GM18861 (cell line): ENCODE results near the gene DNAJC9.
"Not testable (repeated sequence)": the region's sequence is repeated elsewhere in the genome, so short reads cannot be mapped to it uniquely, and the experiment has no call there.

ENCODE experiments used
- ATAC-seq: cut with Tn5 transposase; IDR thresholded peaks from one replicate; pipeline ENCODE4 v1.9.1; 2021; ENCODE audit not compliant: unreplicated experiment

The DNAJC9 gene

GRCh38 chr10:73246646-73247508, at the start of gene DNAJC9:
DNAJC9 (minus strand) TSS chr10:73247255; CDS start chr10:73247189, 66 bp downstream.
- peak; percentile 61 for ATAC-seq

GRCh38 chr10:73293461-73293860, 46.4 kb upstream of the DNAJC9 start:
- no peak for ATAC-seq

GRCh38 chr10:73289958-73290357, 42.9 kb upstream of the DNAJC9 start:
- ATAC-seq = no peak

GRCh38 chr10:73287441-73287840, 40.4 kb upstream of the DNAJC9 start:
- no peak for ATAC-seq

- no peak for ATAC-seq
These were observed 34.0 kb upstream of the DNAJC9 start for GRCh38 chr10:73281097-73281496.

- no peak for ATAC-seq
These were observed 17.4 kb upstream of the DNAJC9 start for GRCh38 chr10:73264423-73264822.

- ATAC-seq = no peak
These were observed 16.8 kb upstream of the DNAJC9 start for GRCh38 chr10:73263693-73264347.

- ATAC-seq = no peak
These were observed 16.0 kb upstream of the DNAJC9 start for GRCh38 chr10:73262880-73263555.

- no peak for ATAC-seq
These were observed 15.2 kb upstream of the DNAJC9 start for GRCh38 chr10:73262105-73262730.

- no peak for ATAC-seq
These were observed 14.4 kb upstream of the DNAJC9 start for GRCh38 chr10:73261362-73261995.

GRCh38 chr10:73258612-73259011, 11.6 kb upstream of the DNAJC9 start:
- not testable (repeated sequence) for ATAC-seq

GRCh38 chr10:73253225-73253555, 6.1 kb upstream of the DNAJC9 start:
- no peak for ATAC-seq

- peak; percentile 74 for ATAC-seq
These were observed 5.6 kb upstream of the DNAJC9 start, which contains the start of gene MRPS16 for GRCh38 chr10:73252445-73253224. MRPS16 (minus strand) TSS chr10:73252644; CDS start chr10:73252482, 162 bp downstream.

- ATAC-seq = no peak
These were observed 4.8 kb upstream of the DNAJC9 start for GRCh38 chr10:73251683-73252444.

- ATAC-seq = no peak
These were observed 1.2 kb upstream of the DNAJC9 start for GRCh38 chr10:73248259-73248724.

GRCh38 chr10:73247509-73248258, 629 bp upstream of the DNAJC9 start:
- no peak for ATAC-seq

GRCh38 chr10:73246322-73246645, 771 bp downstream of the DNAJC9 start:
- no peak for ATAC-seq

GRCh38 chr10:73244866-73245477, 2.1 kb downstream of the DNAJC9 start:
- ATAC-seq = no peak
